GM21367 (cell line): Measurements from ENCODE around the gene AKR1E2.
"Not testable (repeated sequence)": the region's sequence is repeated elsewhere in the genome, so short reads cannot be mapped to it uniquely, and the experiment has no call there.

Experiments
- ATAC-seq: cut with Tn5 transposase; IDR thresholded peaks from one replicate; pipeline ENCODE4 v1.9.1; 2021; ENCODE audit not compliant: unreplicated experiment

Gene AKR1E2

GRCh38 chr10:4813023-4813422 is 13.0 kb upstream of the AKR1E2 start:
- no peak for ATAC-seq

DNA sequence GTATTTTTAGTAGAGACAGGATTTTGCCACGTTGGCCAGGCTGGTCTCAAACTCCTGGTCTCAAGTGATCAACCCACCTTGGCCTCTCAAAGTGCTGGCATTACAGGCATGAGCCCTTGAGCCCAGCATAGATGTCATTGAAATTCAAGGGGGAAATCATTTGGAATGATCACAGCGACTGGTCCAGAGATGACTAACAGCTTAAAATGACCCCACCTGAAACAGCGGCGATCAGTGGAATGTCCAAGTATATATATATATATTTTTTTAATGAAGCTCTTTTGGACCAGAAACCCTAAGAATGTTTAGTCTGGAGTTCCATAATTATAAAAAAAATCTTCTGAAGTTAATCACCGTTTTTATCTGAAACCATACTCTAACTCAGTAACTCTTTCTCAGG is 12.5 kb upstream of the AKR1E2 start:
- no peak for ATAC-seq

GRCh38 chr10:4815646-4816180 is 10.3 kb upstream of the AKR1E2 start:
- ATAC-seq = not testable (repeated sequence)

DNA sequence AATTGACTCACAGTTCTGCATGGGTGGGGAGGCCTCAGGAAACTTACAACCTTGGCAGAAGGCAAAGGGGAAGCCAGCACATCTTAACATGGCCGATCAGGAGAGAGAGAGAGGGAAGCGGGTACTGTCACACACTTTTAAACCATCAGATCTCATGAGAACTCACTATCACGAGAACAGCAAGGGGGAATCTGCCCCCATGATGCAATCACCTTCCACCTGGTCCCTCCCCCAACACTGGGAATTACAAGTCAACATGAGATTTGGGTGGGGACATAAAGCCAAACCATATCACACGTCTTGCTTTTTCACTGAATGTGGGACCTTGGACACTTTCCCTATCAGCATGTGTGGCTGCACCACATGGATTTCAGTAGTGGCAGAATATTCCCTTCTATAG is 9.0 kb upstream of the AKR1E2 start:
- ATAC-seq = no peak

DNA sequence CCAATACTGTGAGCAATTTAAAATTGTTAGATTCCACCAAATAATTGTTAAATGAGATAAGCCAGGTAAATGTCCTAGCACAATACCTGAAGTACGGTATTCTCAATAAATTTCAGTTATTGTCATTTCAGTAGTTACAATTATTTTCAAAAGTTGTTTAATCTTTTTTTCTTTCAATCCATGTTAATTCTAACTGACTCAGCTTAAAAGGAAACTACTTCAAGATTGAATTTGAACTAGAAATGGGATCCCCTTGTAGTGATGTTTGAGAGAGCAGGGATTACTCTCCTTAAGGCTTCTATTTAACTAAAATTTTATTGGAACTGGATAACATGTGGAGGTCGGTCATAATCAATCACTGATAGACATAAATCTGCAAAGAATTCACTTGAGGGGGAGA is 6.9 kb upstream of the AKR1E2 start:
- ATAC-seq = no peak

GRCh38 chr10:4819707-4820106 is 6.3 kb upstream of the AKR1E2 start:
- no peak for ATAC-seq

DNA sequence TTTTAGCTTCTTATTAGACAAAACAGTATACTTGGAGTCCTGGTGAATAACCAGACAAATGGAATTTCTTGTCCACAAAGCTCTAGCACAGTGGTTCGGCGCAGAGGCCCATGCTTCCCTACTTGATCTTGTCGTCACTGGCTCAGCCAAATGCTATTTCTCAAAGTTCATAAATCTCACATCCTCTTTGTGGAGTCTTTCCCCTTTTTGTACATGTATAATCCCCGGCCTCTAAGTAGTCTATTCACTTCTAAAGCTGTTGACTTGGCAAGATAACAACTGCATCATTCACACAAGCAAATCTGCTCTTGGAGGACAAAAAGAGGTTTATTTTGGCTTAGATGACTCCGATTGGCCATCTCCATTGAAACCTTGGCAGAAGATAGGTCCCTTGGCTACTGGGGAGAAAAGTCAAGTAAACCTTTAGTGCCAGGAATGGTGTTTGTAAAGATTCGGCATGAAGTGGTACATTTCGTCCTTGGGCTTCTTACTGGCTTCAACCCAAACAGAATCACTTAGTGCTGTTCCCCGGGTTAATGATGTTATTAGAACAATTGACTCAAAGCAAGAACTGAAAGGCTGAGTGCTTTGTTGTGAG is 5.1 kb upstream of the AKR1E2 start:
- ATAC-seq = no peak

- no peak for ATAC-seq
These were observed 3.8 kb upstream of the AKR1E2 start for GRCh38 chr10:4822208-4822607.

- ATAC-seq = no peak
These were observed 1.2 kb upstream of the AKR1E2 start for GRCh38 chr10:4824791-4825310.

DNA sequence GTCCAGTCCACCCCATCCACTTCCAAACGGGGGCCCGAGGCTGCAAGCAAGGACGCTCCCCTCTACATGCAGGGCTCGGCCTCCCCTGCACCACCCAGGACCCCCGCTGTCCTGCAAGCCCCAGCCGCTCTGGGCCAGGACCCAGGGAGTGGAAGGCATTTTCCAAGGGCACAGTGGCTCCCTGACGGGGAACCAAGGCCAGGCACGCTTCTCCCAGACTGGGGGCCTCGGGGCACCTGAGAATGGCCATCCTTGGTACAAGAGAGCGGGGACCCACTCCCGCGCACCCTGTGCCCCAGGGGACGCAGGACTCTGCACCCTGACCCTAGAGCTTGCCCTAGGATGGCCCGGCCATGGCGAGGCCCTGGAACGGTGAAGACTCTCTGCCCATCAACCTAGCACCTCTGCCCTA is 545 bp upstream of the AKR1E2 start:
- no peak for ATAC-seq

DNA sequence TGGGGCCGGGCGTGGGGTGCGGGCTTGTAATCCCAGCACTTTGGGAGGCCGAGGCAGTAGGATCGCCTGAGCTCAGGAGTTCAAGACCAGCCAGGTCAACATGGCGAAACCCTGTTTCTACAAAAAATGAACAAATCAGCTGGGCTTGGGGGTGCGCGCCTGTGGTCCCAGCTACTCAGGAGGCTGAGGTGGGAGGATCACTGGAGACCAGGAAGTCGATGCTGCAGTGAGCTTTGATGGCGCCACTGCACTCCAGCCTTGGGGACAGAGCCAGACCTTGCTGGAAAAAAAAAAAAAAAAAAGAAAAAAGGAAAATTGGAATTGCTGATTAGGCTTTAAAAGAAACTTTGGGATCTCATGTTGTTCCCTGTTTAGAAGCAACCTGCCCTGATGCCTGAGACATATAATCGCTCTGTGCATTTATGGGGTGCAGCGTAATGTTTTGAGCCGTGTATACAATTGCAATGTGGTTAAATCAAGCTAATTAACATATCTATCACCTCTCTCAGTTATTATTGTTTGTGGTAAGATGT is 851 bp downstream of the AKR1E2 start:
- no peak for ATAC-seq

DNA sequence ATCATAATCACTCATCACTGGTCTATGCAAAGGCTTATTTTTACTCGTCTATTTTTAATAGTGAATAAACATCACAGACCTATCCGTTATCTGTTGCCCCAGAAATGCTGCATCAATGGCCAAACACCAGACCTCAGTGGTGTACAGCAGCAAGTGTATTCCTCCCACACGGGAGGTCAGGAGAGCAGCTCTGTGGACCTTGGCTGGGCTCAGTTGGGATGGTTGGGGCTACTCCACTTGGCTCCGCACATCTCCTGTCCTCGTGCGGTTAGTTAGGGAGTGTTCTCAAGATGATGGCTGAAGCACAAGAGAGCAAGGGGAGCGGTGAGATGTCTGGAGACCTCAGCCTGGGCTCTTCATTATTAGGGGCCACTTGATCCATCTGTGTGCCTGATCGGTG is 2.0 kb downstream of the AKR1E2 start:
- ATAC-seq = no peak

DNA sequence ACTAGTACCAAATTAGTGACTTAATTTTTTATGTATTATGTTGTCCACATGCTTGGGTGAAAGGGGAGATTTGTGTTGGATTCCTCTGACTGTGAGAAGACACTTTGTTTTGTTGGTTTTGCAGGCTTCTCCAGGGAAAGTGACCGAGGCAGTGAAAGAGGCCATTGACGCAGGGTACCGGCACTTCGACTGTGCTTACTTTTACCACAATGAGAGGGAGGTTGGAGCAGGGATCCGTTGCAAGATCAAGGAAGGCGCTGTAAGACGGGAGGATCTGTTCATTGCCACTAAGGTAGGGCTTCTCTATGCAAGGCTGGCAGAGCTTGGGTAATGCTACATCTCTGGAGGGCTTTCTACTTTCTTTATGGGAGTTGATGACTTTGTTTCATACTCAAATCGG is 4.5 kb downstream of the AKR1E2 start:
- ATAC-seq = no peak

GRCh38 chr10:4831091-4831490 is 5.1 kb downstream of the AKR1E2 start:
- no peak for ATAC-seq

- no peak for ATAC-seq
These were observed 7.3 kb downstream of the AKR1E2 start for GRCh38 chr10:4833286-4833685.

DNA sequence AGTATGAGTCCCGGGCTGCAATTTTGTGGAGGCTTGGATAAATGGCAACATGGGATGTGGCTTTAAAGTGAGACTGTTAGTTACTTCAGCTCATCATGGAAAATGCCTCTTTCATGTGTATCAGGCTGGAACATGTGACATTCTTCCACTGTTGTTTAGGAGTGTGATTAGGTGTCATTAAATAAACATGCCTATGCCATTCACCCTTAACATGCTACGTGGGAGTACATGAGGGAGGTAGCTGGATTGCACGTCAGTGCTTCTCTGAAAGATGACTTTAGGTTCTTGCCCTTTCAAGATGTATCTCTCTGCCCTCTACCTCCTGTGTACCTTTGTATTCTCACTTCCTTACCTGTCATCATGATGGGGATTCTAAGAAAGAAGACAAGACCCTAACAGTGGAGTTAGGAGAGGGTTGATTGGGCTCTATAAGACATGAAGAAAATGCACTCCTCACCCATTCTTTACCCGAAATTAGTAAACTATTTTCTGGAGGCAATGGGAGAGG is 8.9 kb downstream of the AKR1E2 start:
- ATAC-seq = no peak

GRCh38 chr10:4835494-4835918 is 9.5 kb downstream of the AKR1E2 start:
- ATAC-seq = no peak

DNA sequence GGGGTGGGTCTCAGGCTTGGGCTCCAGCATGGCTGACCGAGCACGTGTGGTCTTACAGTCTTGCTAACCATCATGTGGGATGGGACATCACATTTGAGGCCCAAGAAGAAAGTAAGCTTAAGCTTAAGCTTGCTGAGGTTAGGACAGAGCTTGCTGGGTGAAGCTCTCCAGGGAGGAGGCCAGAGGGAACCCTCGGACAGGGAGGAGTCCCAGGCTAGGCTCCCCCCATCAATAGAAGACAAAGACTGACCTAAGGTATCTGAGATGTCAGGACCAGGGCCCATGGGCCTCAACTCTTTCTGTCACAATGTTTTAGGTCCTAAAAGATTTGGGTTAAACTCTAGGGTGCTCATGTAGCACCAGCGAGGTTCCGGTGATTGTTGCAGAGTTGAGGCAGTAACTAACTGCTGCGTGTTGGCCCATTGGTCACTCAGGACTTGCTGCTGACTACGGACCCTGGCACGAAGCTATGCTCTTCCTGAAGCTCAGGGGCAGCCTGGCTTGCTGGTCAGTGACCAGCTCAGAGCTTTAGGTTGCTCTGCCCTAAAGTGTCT is 10.5 kb downstream of the AKR1E2 start:
- no peak for ATAC-seq

- ATAC-seq = no peak
These were observed 11.5 kb downstream of the AKR1E2 start for GRCh38 chr10:4837551-4837950.

DNA sequence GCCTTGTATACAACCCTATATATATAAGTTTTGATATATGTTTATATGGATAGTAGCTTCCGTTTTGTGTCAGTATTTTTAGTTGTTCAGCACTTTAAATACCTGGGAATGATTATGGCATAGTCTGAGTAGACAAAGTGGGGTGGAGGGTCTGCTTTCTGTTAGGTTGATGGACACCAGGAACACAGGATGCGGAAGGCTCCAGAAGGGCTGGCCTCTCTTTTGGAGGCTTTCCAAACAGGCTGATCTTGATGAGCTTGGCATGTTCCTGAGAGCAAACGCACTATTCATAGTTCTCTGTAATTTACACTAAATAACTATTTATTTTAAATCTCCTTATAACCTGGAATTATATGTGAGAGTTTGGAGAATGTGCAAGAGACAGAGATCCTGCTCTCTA is 12.7 kb downstream of the AKR1E2 start:
- ATAC-seq = no peak

- ATAC-seq = no peak
These were observed 13.3 kb downstream of the AKR1E2 start for GRCh38 chr10:4839353-4839752.

DNA sequence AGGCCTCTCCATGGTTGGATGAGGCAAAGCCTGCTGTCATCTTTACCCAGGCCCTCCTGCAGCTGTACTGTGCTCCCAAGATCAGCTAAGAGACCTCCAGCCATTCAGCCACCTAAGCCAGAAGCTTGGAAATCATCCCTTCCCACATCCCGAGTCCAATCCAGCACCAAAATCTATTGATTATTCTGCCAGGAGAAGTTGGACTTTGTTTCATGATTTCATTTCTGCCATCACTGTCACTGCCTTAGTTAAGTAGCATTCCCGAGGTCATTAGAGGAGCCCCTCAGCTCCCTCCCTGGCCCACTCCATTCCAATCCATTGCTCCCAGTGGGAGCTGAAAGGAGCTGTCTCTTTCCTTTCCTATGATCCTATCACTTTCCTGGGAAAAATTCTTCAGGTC is 14.1 kb downstream of the AKR1E2 start:
- no peak for ATAC-seq
